GM23338 (cell line): ENCODE results near the gene FGFRL1. TPM values are rescaled to one million over a fixed set of nuclear protein-coding genes. Genes with fewer than 3 reads are reported as not detected.

Experiments
- ATAC-seq: fragments of 200-7000 bp; cut with Tn5 transposase; 3 replicates; pipeline ENCODE4 v1.9.1; 2020
- DNase-seq: peaks from one replicate; pipeline ENCODE4 v3.0.0-alpha.2; 2015; ENCODE audit warnings: low spot score
- H2AFZ ChIP-seq: fragments of 200-600 bp; sonication (generic); 2 replicates; pipeline ENCODE4 v1.8.0; 2016; ENCODE audit warnings: antibody characterized with exemption, mild to moderate bottlenecking, moderate library complexity
- H3F3A ChIP-seq: fragments of 200-600 bp; sonication (generic); replicated peaks from 2 replicates; pipeline ENCODE4 v1.8.0; 2017; ENCODE audit warnings: antibody characterized with exemption, mixed run types, low read depth
- H3K27ac ChIP-seq: fragments of 200-600 bp; sonication (generic); 2 replicates; pipeline ENCODE4 v1.6.1; 2016; ENCODE audit warnings: low read depth
- H3K27me3 ChIP-seq: fragments of 200-600 bp; sonication (generic); 2 replicates; pipeline ENCODE4 v1.8.0; 2016; ENCODE audit warnings: mild to moderate bottlenecking, mixed run types, moderate library complexity; ENCODE audit not compliant: insufficient read depth
- H3K36me3 ChIP-seq: fragments of 200-600 bp; sonication (generic); 2 replicates; pipeline ENCODE4 v1.8.0; 2016; ENCODE audit warnings: mild to moderate bottlenecking; ENCODE audit not compliant: insufficient read depth
- H3K4me1 ChIP-seq: fragments of 200-600 bp; sonication (generic); 2 replicates; pipeline ENCODE4 v1.8.0; 2016; ENCODE audit warnings: mild to moderate bottlenecking, moderate library complexity; ENCODE audit not compliant: insufficient read depth
- H3K4me2 ChIP-seq: fragments of 200-600 bp; sonication (generic); 2 replicates; pipeline ENCODE4 v1.7.1; 2017; ENCODE audit warnings: mixed run types
- H3K4me3 ChIP-seq: fragments of 200-600 bp; sonication (generic); 2 replicates; pipeline ENCODE4 v1.6.1; 2016; ENCODE audit warnings: mixed run types
- H3K79me2 ChIP-seq: fragments of 200-600 bp; sonication (generic); replicated peaks from 2 replicates; pipeline ENCODE4 v1.8.0; 2017; ENCODE audit warnings: mild to moderate bottlenecking; ENCODE audit not compliant: insufficient read depth
- H3K9me2 ChIP-seq: fragments of 200-600 bp; sonication (generic); 2 replicates; pipeline ENCODE4 v1.8.0; 2017; ENCODE audit not compliant: insufficient read depth
- H4K20me1 ChIP-seq: fragments of 200-600 bp; sonication (generic); replicated peaks from 2 replicates; pipeline ENCODE4 v1.8.0; 2017; ENCODE audit warnings: mild to moderate bottlenecking; ENCODE audit not compliant: insufficient read depth
- H3K27ac Mint-ChIP-seq: 2 replicates; pipeline ENCODE4 v1.8.0; 2020; ENCODE audit warnings: inconsistent platforms, mild to moderate bottlenecking, moderate library complexity, mixed read lengths
- H3K27me3 Mint-ChIP-seq: 3 replicates; pipeline ENCODE4 v1.8.0; 2022; ENCODE audit warnings: low read depth, mild to moderate bottlenecking, moderate library complexity, mixed read lengths, inconsistent platforms; ENCODE audit not compliant: insufficient read depth, poor library complexity
- H3K36me3 Mint-ChIP-seq: 3 replicates; pipeline ENCODE4 v1.8.0; 2021; ENCODE audit warnings: low read depth, mild to moderate bottlenecking, inconsistent platforms, moderate library complexity, mixed read lengths
- H3K4me1 Mint-ChIP-seq: 3 replicates; pipeline ENCODE4 v1.8.0; 2020; ENCODE audit warnings: mild to moderate bottlenecking, inconsistent platforms, mixed read lengths
- H3K4me3 Mint-ChIP-seq: 3 replicates; pipeline ENCODE4 v1.8.0; 2021; ENCODE audit warnings: moderate library complexity, mild to moderate bottlenecking, inconsistent platforms, mixed read lengths
- H3K9me3 Mint-ChIP-seq: 3 replicates; pipeline ENCODE4 v1.8.0; 2020; ENCODE audit warnings: moderate library complexity, mild to moderate bottlenecking, inconsistent platforms, mixed read lengths
- CREB1 ChIP-seq: fragments of 250-450 bp; sonication (Bioruptor Pico); IDR thresholded peaks from 2 replicates; pipeline ENCODE4 v1.5.0; 2020; ENCODE audit warnings: low read depth, mild to moderate bottlenecking, moderate library complexity
- EZH2phosphoT487 ChIP-seq: fragments of 200-600 bp; sonication (generic); IDR thresholded peaks from one replicate; pipeline ENCODE4 v1.8.1; 2018; ENCODE audit warnings: antibody characterized with exemption; ENCODE audit not compliant: unreplicated experiment
- NANOG ChIP-seq: IDR thresholded peaks from 2 replicates; pipeline ENCODE4 v1.6.1; 2016; ENCODE audit warnings: antibody characterized with exemption, borderline replicate concordance
- POLR2AphosphoS5 ChIP-seq: IDR thresholded peaks from 2 replicates; pipeline ENCODE4 v1.6.1; 2016; ENCODE audit warnings: antibody characterized with exemption, low read depth
- REST ChIP-seq: IDR thresholded peaks from one replicate; pipeline ENCODE4 v1.6.1; 2018; ENCODE audit warnings: antibody characterized with exemption; ENCODE audit not compliant: unreplicated experiment
- STAT1 ChIP-seq: IDR thresholded peaks from one replicate; pipeline ENCODE4 v1.6.1; 2016; ENCODE audit warnings: antibody characterized with exemption; ENCODE audit not compliant: unreplicated experiment
- ZNF114 ChIP-seq: fragments of 250-450 bp; sonication (Bioruptor Pico); IDR thresholded peaks from 2 replicates; pipeline ENCODE4 v1.5.0; 2020; ENCODE audit warnings: mild to moderate bottlenecking, moderate library complexity
- ZNF331 ChIP-seq: fragments of 250-450 bp; sonication (Bioruptor Pico); IDR thresholded peaks from 2 replicates; pipeline ENCODE4 v1.5.0; 2020; ENCODE audit warnings: low read depth, mild to moderate bottlenecking, moderate library complexity
- ZNF462 ChIP-seq: fragments of 250-450 bp; sonication (Bioruptor Pico); IDR thresholded peaks from 2 replicates; pipeline ENCODE4 v1.5.0; 2020; ENCODE audit warnings: mild to moderate bottlenecking, moderate library complexity
- polyA plus RNA-seq: library from polyadenylated mRNA; unstranded; fragments of >200 nt; fragmentation: Nextera tagmentation; extraction: Ambion mirVana; gene quantifications from 2 replicates; pipeline ENCODE4 v1.2.1, GENCODE V29; 2016
- total RNA-seq: library from RNA; depleted of rRNA; stranded (reverse); fragments of >200 nt; shearing (Covaris generic); gene quantifications from 2 replicates; pipeline ENCODE4 v1.2.3, GENCODE V29; 2014
- TF ChIP-seq, protein P1 (sequence below), 2 experiments: fragments of 200-600 bp in 1 of 2; sonication (generic) in 1 of 2; conservative IDR thresholded peaks; 2 replicates each; pipeline versions ENCODE4 v1.5.1 to v1.6.1; 2016 to 2017; ENCODE audit warnings: antibody characterized with exemption in 2 of 2, low read depth in 2 of 2, mild to moderate bottlenecking in 2 of 2, moderate library complexity in 1 of 2

FGFRL1 gene
- total and polyA plus RNA-seq, 2 experiments from 2014 or later, result 7.0 to 35.8 TPM

- no peak overlapping the region for H3K27ac Mint-ChIP-seq
- Histone ChIP-seq H3K27ac (no peak overlapping the region), H4K20me1 (no peaks in the 10 kb centered on the region), H3K27me3 (peaks cover 17% of the 10 kb centered on the region), H3K4me1 (peaks cover 16% of the 10 kb centered on the region), H3F3A (peaks cover 9% of the 10 kb centered on the region; the same call in 1 of the 2 replicates), H3K4me3 (no peak overlapping the region), H2AFZ (no peak overlapping the region), H3K9me2 (no peaks in the 10 kb centered on the region), H3K4me2 (no peak overlapping the region), H3K36me3 (no peaks in the 10 kb centered on the region), H3K79me2 (no peaks in the 10 kb centered on the region)
- H3K4me3 Mint-ChIP-seq, result no peak overlapping the region
- DNase-seq (no peak), ATAC-seq (no peak)
- H3K9me3 Mint-ChIP-seq, result no peaks in the 10 kb centered on the region
- TF ChIP-seq ZNF331 (no peak), EZH2phosphoT487 (no peak)
- H3K4me1 Mint-ChIP-seq, result peaks cover 7% of the 10 kb centered on the region
- peaks cover 40% of the 10 kb centered on the region for H3K27me3 Mint-ChIP-seq
- no peaks in the 10 kb centered on the region for H3K36me3 Mint-ChIP-seq
These were observed 28.6 kb upstream of the FGFRL1 start for GRCh38 chr4:982814-983213.

DNA sequence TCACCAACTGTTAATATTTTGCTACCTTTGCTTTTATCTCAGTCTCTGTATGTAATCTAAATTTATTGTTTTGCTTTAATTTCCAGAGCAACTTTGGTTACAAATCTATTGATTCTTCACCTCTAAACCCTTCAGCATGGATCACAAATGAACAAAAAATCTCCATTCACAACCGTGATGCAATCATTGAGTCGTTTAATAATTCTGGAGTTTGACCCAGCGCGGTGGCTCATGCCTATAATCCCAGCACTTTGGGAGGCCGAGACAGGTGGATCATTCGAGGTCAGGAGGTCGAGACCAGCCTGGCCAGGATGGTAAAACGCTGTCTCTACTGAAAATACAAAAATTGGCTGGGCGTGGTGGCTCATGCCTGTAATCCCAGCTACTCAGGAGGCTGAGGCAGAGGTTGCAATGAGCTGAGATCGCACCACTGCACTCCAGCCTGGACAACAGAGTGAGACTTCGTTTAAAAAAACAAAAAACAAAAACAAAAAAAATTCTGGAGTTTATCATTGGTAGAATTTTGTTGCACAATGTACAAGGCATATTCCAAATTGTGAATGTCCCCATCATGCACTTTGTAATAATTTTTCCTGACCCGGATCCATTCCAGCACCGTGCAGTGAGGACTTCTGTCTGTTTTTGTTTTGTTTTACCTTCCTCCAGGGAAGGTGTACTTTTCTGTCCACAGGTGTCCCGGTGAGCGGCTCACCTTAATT is 26.9 kb upstream of the FGFRL1 start:
- peaks cover 9% of the 10 kb centered on the region; the same call in 1 of the 2 replicates for H3F3A ChIP-seq
- Mint-ChIP-seq H3K27ac (no peak overlapping the region), H3K36me3 (no peaks in the 10 kb centered on the region), H3K4me3 (peak overlapping the region; percentile 49), H3K4me1 (peaks cover 2% of the 10 kb centered on the region; the same call in 2 of the 3 replicates), H3K27me3 (peaks cover 40% of the 10 kb centered on the region), H3K9me3 (no peaks in the 10 kb centered on the region)
- H3K4me3 ChIP-seq, result peak overlapping the region; percentile 48
- peak overlapping the region; percentile 84 for H3K4me2 ChIP-seq
- H3K79me2 ChIP-seq, result no peaks in the 10 kb centered on the region
- H4K20me1 ChIP-seq, result no peaks in the 10 kb centered on the region
- ATAC-seq (no peak), DNase-seq (no peak)
- peaks cover 17% of the 10 kb centered on the region for H3K27me3 ChIP-seq
- no peaks in the 10 kb centered on the region for H3K36me3 ChIP-seq
- peak overlapping the region; percentile 87; the same call in 1 of the 2 replicates for H2AFZ ChIP-seq
- no peaks in the 10 kb centered on the region for H3K9me2 ChIP-seq
- peaks cover 16% of the 10 kb centered on the region for H3K4me1 ChIP-seq
- no peak overlapping the region for H3K27ac ChIP-seq
- no peak for TF ChIP-seq EZH2phosphoT487
- no peak for TF ChIP-seq NANOG
- no peak for TF ChIP-seq REST
- TF ChIP-seq CREB1, result no peak
- TF ChIP-seq POLR2AphosphoS5, result no peak
- TF ChIP-seq, protein P1, sequence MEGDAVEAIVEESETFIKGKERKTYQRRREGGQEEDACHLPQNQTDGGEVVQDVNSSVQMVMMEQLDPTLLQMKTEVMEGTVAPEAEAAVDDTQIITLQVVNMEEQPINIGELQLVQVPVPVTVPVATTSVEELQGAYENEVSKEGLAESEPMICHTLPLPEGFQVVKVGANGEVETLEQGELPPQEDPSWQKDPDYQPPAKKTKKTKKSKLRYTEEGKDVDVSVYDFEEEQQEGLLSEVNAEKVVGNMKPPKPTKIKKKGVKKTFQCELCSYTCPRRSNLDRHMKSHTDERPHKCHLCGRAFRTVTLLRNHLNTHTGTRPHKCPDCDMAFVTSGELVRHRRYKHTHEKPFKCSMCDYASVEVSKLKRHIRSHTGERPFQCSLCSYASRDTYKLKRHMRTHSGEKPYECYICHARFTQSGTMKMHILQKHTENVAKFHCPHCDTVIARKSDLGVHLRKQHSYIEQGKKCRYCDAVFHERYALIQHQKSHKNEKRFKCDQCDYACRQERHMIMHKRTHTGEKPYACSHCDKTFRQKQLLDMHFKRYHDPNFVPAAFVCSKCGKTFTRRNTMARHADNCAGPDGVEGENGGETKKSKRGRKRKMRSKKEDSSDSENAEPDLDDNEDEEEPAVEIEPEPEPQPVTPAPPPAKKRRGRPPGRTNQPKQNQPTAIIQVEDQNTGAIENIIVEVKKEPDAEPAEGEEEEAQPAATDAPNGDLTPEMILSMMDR (conservative IDR thresholded peaks at IDR 0.05; ENCODE audit: low read depth in 2 of 2), result no peak
- no peak for TF ChIP-seq ZNF462
- no peak for TF ChIP-seq ZNF114 (CRISPR knock-in tag)
- no peak for TF ChIP-seq STAT1
